Measurements from ENCODE around the gene CCDC138. TPM values are rescaled to one million over a fixed set of nuclear protein-coding genes. Genes with fewer than 3 reads are reported as not detected.

Gene CCDC138
- total RNA-seq, 5 donors from 2014 or later (not counting 1 experiment from before 2014, with no cell fraction given): 4.3 to 7.5 (median 6.2) TPM

GRCh38 chr2:108877506-108877905 lies 90.9 kb downstream of the CCDC138 start:
- Mint-ChIP-seq H3K36me3 (peaks cover 9% of the 10 kb centered on the region), H3K9me3 (peaks cover 7 to 26% (median 21%) of the 10 kb centered on the region in 3 donors)

GRCh38 chr2:108878276-108878675 lies 91.7 kb downstream of the CCDC138 start:
- Histone ChIP-seq H3K27ac (ENCODE audit: low read length) (no peak overlapping the region), H3K4me1 (ENCODE audit: control insufficient read depth in 1 of 2, extremely low read depth in 1 of 2, insufficient read depth in 2 of 2, low read length in 2 of 2) (no peaks in the 10 kb centered on the region), H3K36me3 (ENCODE audit: control insufficient read depth in 2 of 2, extremely low read depth in 1 of 2, insufficient read depth in 1 of 2, low read length in 1 of 2) (no peaks in the 10 kb centered on the region), H3K9me3 (no peaks in the 10 kb centered on the region), H3K27me3 (replicated peaks in 1 of 2; ENCODE audit: control insufficient read depth in 2 of 2, extremely low read depth in 1 of 2, insufficient read depth in 2 of 2, low read length in 1 of 2) (no peaks in the 10 kb centered on the region), H3K4me3 (ENCODE audit: control insufficient read depth in 1 of 2, extremely low read depth in 1 of 2, low read length in 1 of 2) (no peak overlapping the region)
- Mint-ChIP-seq H3K27me3 (no peaks in the 10 kb centered on the region), H3K4me3 (no peak overlapping the region), H3K4me1 (no peaks in the 10 kb centered on the region), H3K36me3 (peaks cover 9% of the 10 kb centered on the region), H3K9me3 (peaks cover 7 to 29% (median 27%) of the 10 kb centered on the region in 3 donors), H3K27ac (no peak overlapping the region)
- ATAC-seq (replicated peaks in 1 of 4): no peak
- CTCF ChIA-PET: no interaction called here
- POLR2A ChIA-PET: no interaction called here
- DNase-seq: no peak
- WGBS (ENCODE audit: insufficient coverage): 0% methylated on average over 1 of the region's 2 CpGs

More at GRCh38 chr2:108877506-108877905, 90.9 kb downstream of the CCDC138 start:
- no peaks in the 10 kb centered on the region for H3K4me1 ChIP-seq (ENCODE audit: control insufficient read depth in 1 of 2, extremely low read depth in 1 of 2, insufficient read depth in 2 of 2, low read length in 2 of 2)
- H3K27ac ChIP-seq (ENCODE audit: low read length): no peak overlapping the region
- ATAC-seq (replicated peaks in 1 of 4) (no peak), DNase-seq (no peak)
- H3K27ac Mint-ChIP-seq: no peak overlapping the region
- 100% methylated on average over 1 of the region's 2 CpGs for WGBS (ENCODE audit: insufficient coverage)
- ChIA-PET POLR2A (no interaction called here), CTCF (no interaction called here)
- H3K4me3 Mint-ChIP-seq: no peak overlapping the region
- H3K27me3 ChIP-seq (replicated peaks in 1 of 2; ENCODE audit: control insufficient read depth in 2 of 2, extremely low read depth in 1 of 2, insufficient read depth in 2 of 2, low read length in 1 of 2): no peaks in the 10 kb centered on the region
- no peaks in the 10 kb centered on the region for H3K27me3 Mint-ChIP-seq
- no peaks in the 10 kb centered on the region for H3K4me1 Mint-ChIP-seq
- no peak overlapping the region for H3K4me3 ChIP-seq (ENCODE audit: control insufficient read depth in 1 of 2, extremely low read depth in 1 of 2, low read length in 1 of 2)
- H3K36me3 ChIP-seq (ENCODE audit: control insufficient read depth in 2 of 2, extremely low read depth in 1 of 2, insufficient read depth in 1 of 2, low read length in 1 of 2): no peaks in the 10 kb centered on the region
- H3K9me3 ChIP-seq: no peaks in the 10 kb centered on the region

GRCh38 chr2:108884619-108885018 lies 98.0 kb downstream of the CCDC138 start:
- no peak overlapping the region for H3K4me3 Mint-ChIP-seq
- ATAC-seq (replicated peaks in 1 of 4) (no peak), DNase-seq (no peak)
- ChIA-PET POLR2A (no interaction called here), CTCF (no interaction called here)
- no peaks in the 10 kb centered on the region for H3K4me1 Mint-ChIP-seq
- 91% methylated on average over 4 of the region's 6 CpGs for WGBS (ENCODE audit: insufficient coverage)
- H3K36me3 Mint-ChIP-seq: peaks cover 3% of the 10 kb centered on the region
- Histone ChIP-seq H3K36me3 (ENCODE audit: control insufficient read depth in 2 of 2, extremely low read depth in 1 of 2, insufficient read depth in 1 of 2, low read length in 1 of 2) (no peaks in the 10 kb centered on the region), H3K4me3 (ENCODE audit: control insufficient read depth in 1 of 2, extremely low read depth in 1 of 2, low read length in 1 of 2) (no peak overlapping the region), H3K27me3 (replicated peaks in 1 of 2; ENCODE audit: control insufficient read depth in 2 of 2, extremely low read depth in 1 of 2, insufficient read depth in 2 of 2, low read length in 1 of 2) (no peaks in the 10 kb centered on the region), H3K27ac (ENCODE audit: low read length) (no peak overlapping the region), H3K4me1 (ENCODE audit: control insufficient read depth in 1 of 2, extremely low read depth in 1 of 2, insufficient read depth in 2 of 2, low read length in 2 of 2) (no peaks in the 10 kb centered on the region), H3K9me3 (peaks cover 10% of the 10 kb centered on the region)
- H3K27me3 Mint-ChIP-seq: no peaks in the 10 kb centered on the region
- H3K27ac Mint-ChIP-seq: no peak overlapping the region
- H3K9me3 Mint-ChIP-seq: peaks cover 18 to 61% (median 44%) of the 10 kb centered on the region in 3 donors

GRCh38 chr2:108889907-108890306 lies 103.3 kb downstream of the CCDC138 start:
- Mint-ChIP-seq H3K27me3 (no peaks in the 10 kb centered on the region), H3K9me3 (peaks cover 26 to 59% (median 28%) of the 10 kb centered on the region in 3 donors), H3K4me1 (no peaks in the 10 kb centered on the region), H3K27ac (no peak overlapping the region), H3K4me3 (no peak overlapping the region), H3K36me3 (peaks cover 42% of the 10 kb centered on the region)
- CTCF ChIA-PET: no interaction called here
- no peaks in the 10 kb centered on the region for H3K27me3 ChIP-seq (replicated peaks in 1 of 2; ENCODE audit: control insufficient read depth in 2 of 2, extremely low read depth in 1 of 2, insufficient read depth in 2 of 2, low read length in 1 of 2)
- ATAC-seq (replicated peaks in 1 of 4) (no peak), DNase-seq (no peak)
- WGBS (ENCODE audit: insufficient coverage): no CpG with 5 or more reads among the region's 1 CpG
- peaks cover 13% of the 10 kb centered on the region for H3K9me3 ChIP-seq
- no peak overlapping the region for H3K4me3 ChIP-seq (ENCODE audit: control insufficient read depth in 1 of 2, extremely low read depth in 1 of 2, low read length in 1 of 2)
- peaks cover 5 to 10% of the 10 kb centered on the region in 2 donors for H3K36me3 ChIP-seq (ENCODE audit: control insufficient read depth in 2 of 2, extremely low read depth in 1 of 2, insufficient read depth in 1 of 2, low read length in 1 of 2)
- no peak overlapping the region for H3K27ac ChIP-seq (ENCODE audit: low read length)
- H3K4me1 ChIP-seq (ENCODE audit: control insufficient read depth in 1 of 2, extremely low read depth in 1 of 2, insufficient read depth in 2 of 2, low read length in 2 of 2): no peaks in the 10 kb centered on the region
- POLR2A ChIA-PET: no interaction called here

- Histone ChIP-seq H3K4me1 (ENCODE audit: control insufficient read depth in 1 of 2, extremely low read depth in 1 of 2, insufficient read depth in 2 of 2, low read length in 2 of 2) (no peaks in the 10 kb centered on the region), H3K27ac (ENCODE audit: low read length) (no peak overlapping the region), H3K4me3 (ENCODE audit: control insufficient read depth in 1 of 2, extremely low read depth in 1 of 2, low read length in 1 of 2) (no peak overlapping the region), H3K36me3 (ENCODE audit: control insufficient read depth in 2 of 2, extremely low read depth in 1 of 2, insufficient read depth in 1 of 2, low read length in 1 of 2) (peaks cover 17 to 18% of the 10 kb centered on the region in 2 donors), H3K27me3 (replicated peaks in 1 of 2; ENCODE audit: control insufficient read depth in 2 of 2, extremely low read depth in 1 of 2, insufficient read depth in 2 of 2, low read length in 1 of 2) (no peaks in the 10 kb centered on the region), H3K9me3 (peaks cover 6% of the 10 kb centered on the region)
- ChIA-PET POLR2A (no interaction called here), CTCF (no interaction called here)
- Mint-ChIP-seq H3K27ac (no peak overlapping the region), H3K27me3 (no peaks in the 10 kb centered on the region), H3K4me3 (no peak overlapping the region), H3K9me3 (peaks cover 15 to 36% (median 25%) of the 10 kb centered on the region in 3 donors), H3K4me1 (peaks cover 0 to under 1% (median 0%) of the 10 kb centered on the region in 3 donors), H3K36me3 (peaks cover 70% of the 10 kb centered on the region)
- no peak for ATAC-seq (replicated peaks in 1 of 4)
- WGBS (ENCODE audit: insufficient coverage): no CpG with 5 or more reads among the region's 1 CpG
- DNase-seq: no peak
Observed at GRCh38 chr2:108893277-108893676, 106.7 kb downstream of the CCDC138 start.

- no peak for ATAC-seq (replicated peaks in 1 of 4)
- ChIA-PET CTCF (no interaction called here), POLR2A (interaction anchor here in 1 of 2 donors (0.5 kb wide), 1 partner anchor 35 kb away, joined by 3 read pairs; no protein-coding TSS in a partner anchor)
- Mint-ChIP-seq H3K4me1 (peaks cover 0 to 10% (median 0%) of the 10 kb centered on the region in 3 donors), H3K9me3 (peaks cover 7 to 30% (median 22%) of the 10 kb centered on the region in 3 donors), H3K36me3 (peaks cover 78% of the 10 kb centered on the region), H3K27ac (no peak overlapping the region), H3K4me3 (no peak overlapping the region), H3K27me3 (no peaks in the 10 kb centered on the region)
- Histone ChIP-seq H3K27ac (ENCODE audit: low read length) (no peak overlapping the region), H3K4me3 (ENCODE audit: control insufficient read depth in 1 of 2, extremely low read depth in 1 of 2, low read length in 1 of 2) (no peak overlapping the region), H3K4me1 (ENCODE audit: control insufficient read depth in 1 of 2, extremely low read depth in 1 of 2, insufficient read depth in 2 of 2, low read length in 2 of 2) (no peaks in the 10 kb centered on the region), H3K9me3 (peaks cover 4% of the 10 kb centered on the region), H3K36me3 (ENCODE audit: control insufficient read depth in 2 of 2, extremely low read depth in 1 of 2, insufficient read depth in 1 of 2, low read length in 1 of 2) (peaks cover 17 to 18% of the 10 kb centered on the region in 2 donors), H3K27me3 (replicated peaks in 1 of 2; ENCODE audit: control insufficient read depth in 2 of 2, extremely low read depth in 1 of 2, insufficient read depth in 2 of 2, low read length in 1 of 2) (no peaks in the 10 kb centered on the region)
- 100% methylated on average over 1 of the region's 3 CpGs for WGBS (ENCODE audit: insufficient coverage)
- no peak for DNase-seq
Observed at GRCh38 chr2:108894766-108895165, 108.2 kb downstream of the CCDC138 start.

GRCh38 chr2:108895188-108895587 lies 108.6 kb downstream of the CCDC138 start:
- Histone ChIP-seq H3K9me3 (peaks cover 4% of the 10 kb centered on the region), H3K27ac (ENCODE audit: low read length) (no peak overlapping the region), H3K36me3 (ENCODE audit: control insufficient read depth in 2 of 2, extremely low read depth in 1 of 2, insufficient read depth in 1 of 2, low read length in 1 of 2) (peaks cover 17 to 18% of the 10 kb centered on the region in 2 donors), H3K4me3 (ENCODE audit: control insufficient read depth in 1 of 2, extremely low read depth in 1 of 2, low read length in 1 of 2) (no peak overlapping the region), H3K27me3 (replicated peaks in 1 of 2; ENCODE audit: control insufficient read depth in 2 of 2, extremely low read depth in 1 of 2, insufficient read depth in 2 of 2, low read length in 1 of 2) (no peaks in the 10 kb centered on the region), H3K4me1 (ENCODE audit: control insufficient read depth in 1 of 2, extremely low read depth in 1 of 2, insufficient read depth in 2 of 2, low read length in 2 of 2) (no peaks in the 10 kb centered on the region)
- DNase-seq (no peak), ATAC-seq (replicated peaks in 1 of 4) (no peak)
- Mint-ChIP-seq H3K4me1 (peaks cover 0 to 10% (median 0%) of the 10 kb centered on the region in 3 donors), H3K4me3 (no peak overlapping the region), H3K9me3 (peaks cover 6 to 28% (median 20%) of the 10 kb centered on the region in 3 donors), H3K27me3 (no peaks in the 10 kb centered on the region), H3K36me3 (peaks cover 79% of the 10 kb centered on the region), H3K27ac (no peak overlapping the region)
- ChIA-PET POLR2A (interaction anchor here in 1 of 2 donors (0.5 kb wide), 1 partner anchor 35 kb away, joined by 3 read pairs; no protein-coding TSS in a partner anchor), CTCF (no interaction called here)
- no CpG with 5 or more reads among the region's 2 CpGs for WGBS (ENCODE audit: insufficient coverage)

Measured in T-cell (primary cell).